ENCODE results near the gene FOXF1.

The FOXF1 gene

DNA sequence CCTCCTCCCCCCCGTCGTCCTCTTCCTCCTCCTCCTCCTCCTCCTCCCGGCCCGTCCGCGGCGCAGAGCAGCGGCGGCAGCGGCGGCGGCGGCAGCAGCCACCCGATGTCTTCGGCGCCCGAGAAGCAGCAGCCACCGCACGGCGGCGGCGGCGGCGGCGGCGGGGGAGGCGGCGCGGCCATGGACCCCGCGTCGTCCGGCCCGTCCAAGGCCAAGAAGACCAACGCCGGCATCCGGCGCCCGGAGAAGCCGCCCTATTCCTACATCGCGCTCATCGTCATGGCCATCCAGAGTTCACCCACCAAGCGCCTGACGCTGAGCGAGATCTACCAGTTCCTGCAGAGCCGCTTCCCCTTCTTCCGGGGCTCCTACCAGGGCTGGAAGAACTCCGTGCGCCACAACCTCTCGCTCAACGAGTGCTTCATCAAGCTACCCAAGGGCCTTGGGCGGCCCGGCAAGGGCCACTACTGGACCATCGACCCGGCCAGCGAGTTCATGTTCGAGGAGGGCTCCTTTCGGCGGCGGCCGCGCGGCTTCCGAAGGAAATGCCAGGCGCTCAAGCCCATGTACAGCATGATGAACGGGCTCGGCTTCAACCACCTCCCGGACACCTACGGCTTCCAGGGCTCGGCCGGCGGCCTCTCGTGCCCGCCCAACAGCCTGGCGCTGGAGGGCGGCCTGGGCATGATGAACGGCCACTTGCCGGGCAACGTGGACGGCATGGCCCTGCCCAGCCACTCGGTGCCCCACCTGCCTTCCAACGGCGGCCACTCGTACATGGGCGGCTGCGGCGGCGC lies at the start of gene FOXF1:
FOXF1 (plus strand) TSS at position 63 of the 797 bp plus-strand sequence; CDS start at position 106, 43 bp downstream.
- H3K4me3 Mint-ChIP-seq, result peak within 1 kb of the TSS; percentile 82
- H3K36me3 Mint-ChIP-seq, result no peaks in the 10 kb centered on the region
- peaks cover 87% of the 10 kb centered on the region for H3K27me3 Mint-ChIP-seq
- peaks cover 29% of the 10 kb centered on the region for H3K4me1 Mint-ChIP-seq
- H3K27ac Mint-ChIP-seq, result peak within 1 kb of the TSS; percentile 65
- H3K9me3 Mint-ChIP-seq, result no peaks in the 10 kb centered on the region
- no peak for ATAC-seq

GRCh38 chr16:86461037-86461436 lies 49.3 kb upstream of the FOXF1 start:
- H3K9me3 Mint-ChIP-seq, result peaks cover 9% of the 10 kb centered on the region

GRCh38 chr16:86462334-86463084 lies 47.8 kb upstream of the FOXF1 start:
- H3K36me3 Mint-ChIP-seq, result no peaks in the 10 kb centered on the region
- peaks cover 9% of the 10 kb centered on the region for H3K9me3 Mint-ChIP-seq
- H3K4me3 Mint-ChIP-seq, result no peak overlapping the region
- peaks cover 24% of the 10 kb centered on the region for H3K27me3 Mint-ChIP-seq
- no peak overlapping the region for H3K27ac Mint-ChIP-seq
- no peaks in the 10 kb centered on the region for H3K4me1 Mint-ChIP-seq
- no peak for ATAC-seq

More at GRCh38 chr16:86461037-86461436, 49.3 kb upstream of the FOXF1 start:
- peaks cover 35% of the 10 kb centered on the region for H3K27me3 Mint-ChIP-seq
- H3K4me3 Mint-ChIP-seq, result no peak overlapping the region
- H3K4me1 Mint-ChIP-seq, result no peaks in the 10 kb centered on the region
- H3K36me3 Mint-ChIP-seq, result no peaks in the 10 kb centered on the region
- no peak for ATAC-seq
- H3K27ac Mint-ChIP-seq, result no peak overlapping the region

- H3K9me3 Mint-ChIP-seq, result peaks cover 9% of the 10 kb centered on the region
- no peaks in the 10 kb centered on the region for H3K36me3 Mint-ChIP-seq
- ATAC-seq, result no peak
- no peak overlapping the region for H3K27ac Mint-ChIP-seq
- peaks cover 14% of the 10 kb centered on the region for H3K27me3 Mint-ChIP-seq
- H3K4me1 Mint-ChIP-seq, result no peaks in the 10 kb centered on the region
- H3K4me3 Mint-ChIP-seq, result no peak overlapping the region
Observed at GRCh38 chr16:86464044-86464443, 46.3 kb upstream of the FOXF1 start.

- H3K36me3 Mint-ChIP-seq, result no peaks in the 10 kb centered on the region
- no peaks in the 10 kb centered on the region for H3K4me1 Mint-ChIP-seq
- no peak overlapping the region for H3K27ac Mint-ChIP-seq
- ATAC-seq, result no peak
- no peak overlapping the region for H3K4me3 Mint-ChIP-seq
- peaks cover 9% of the 10 kb centered on the region for H3K9me3 Mint-ChIP-seq
- peaks cover 9% of the 10 kb centered on the region for H3K27me3 Mint-ChIP-seq
Observed at GRCh38 chr16:86465434-86465833, 44.9 kb upstream of the FOXF1 start.

- no peaks in the 10 kb centered on the region for H3K4me1 Mint-ChIP-seq
- H3K36me3 Mint-ChIP-seq, result no peaks in the 10 kb centered on the region
- peaks cover 9% of the 10 kb centered on the region for H3K27me3 Mint-ChIP-seq
- no peak overlapping the region for H3K27ac Mint-ChIP-seq
- no peak for ATAC-seq
- H3K4me3 Mint-ChIP-seq, result no peak overlapping the region
- peaks cover 9% of the 10 kb centered on the region for H3K9me3 Mint-ChIP-seq
Observed at GRCh38 chr16:86466696-86467406, 43.5 kb upstream of the FOXF1 start.

GRCh38 chr16:86467490-86467889 lies 42.8 kb upstream of the FOXF1 start:
- Mint-ChIP-seq H3K4me1 (no peaks in the 10 kb centered on the region), H3K9me3 (peaks cover 12% of the 10 kb centered on the region), H3K4me3 (no peak overlapping the region), H3K27ac (no peak overlapping the region), H3K27me3 (peaks cover 12% of the 10 kb centered on the region), H3K36me3 (no peaks in the 10 kb centered on the region)
- ATAC-seq, result no peak

DNA sequence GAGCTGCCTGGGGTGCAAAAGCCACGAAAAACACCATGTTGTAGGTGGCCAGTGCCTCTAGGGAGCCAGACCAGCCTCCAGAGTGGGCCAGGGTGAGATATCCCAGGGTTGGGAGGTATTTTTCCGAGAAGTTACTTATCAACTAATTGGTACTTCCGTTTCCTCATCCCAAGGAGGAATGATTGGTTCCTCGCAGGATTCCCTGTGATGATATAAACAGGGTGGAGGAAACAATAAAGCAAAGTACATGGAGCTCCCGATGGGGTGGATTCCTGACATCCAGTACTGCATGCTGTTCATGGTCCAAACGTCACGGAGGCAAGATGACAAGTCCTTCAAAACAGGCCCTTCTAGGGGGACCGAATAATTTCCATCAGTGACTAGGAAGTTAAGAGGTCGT lies 39.4 kb upstream of the FOXF1 start:
- H3K9me3 Mint-ChIP-seq, result peaks cover 3% of the 10 kb centered on the region
- no peak overlapping the region for H3K4me3 Mint-ChIP-seq
- H3K4me1 Mint-ChIP-seq, result no peaks in the 10 kb centered on the region
- H3K36me3 Mint-ChIP-seq, result no peaks in the 10 kb centered on the region
- H3K27ac Mint-ChIP-seq, result no peak overlapping the region
- ATAC-seq, result no peak
- H3K27me3 Mint-ChIP-seq, result peaks cover 30% of the 10 kb centered on the region

DNA sequence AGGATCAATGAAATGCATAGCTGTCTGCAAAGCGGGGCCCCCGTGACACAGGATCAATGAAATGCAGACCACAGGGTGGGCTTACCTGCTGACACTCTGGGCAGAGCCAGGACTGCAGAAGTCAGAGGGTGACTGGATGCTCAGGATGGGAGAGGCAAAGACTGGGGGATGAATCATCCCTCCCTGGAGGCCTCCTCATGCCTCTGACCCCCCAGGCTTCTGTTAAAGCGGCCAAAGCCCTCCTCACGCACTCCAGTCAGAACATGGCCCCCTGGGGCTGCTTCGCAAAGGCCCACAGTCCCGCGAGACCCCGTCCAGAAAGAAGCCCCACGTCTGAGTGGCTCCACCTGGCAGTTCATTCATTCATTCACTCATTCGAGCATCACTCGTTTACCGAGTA lies 38.4 kb upstream of the FOXF1 start:
- Mint-ChIP-seq H3K4me3 (no peak overlapping the region), H3K4me1 (no peaks in the 10 kb centered on the region), H3K9me3 (peaks cover 3% of the 10 kb centered on the region), H3K27ac (no peak overlapping the region), H3K36me3 (no peaks in the 10 kb centered on the region), H3K27me3 (peaks cover 34% of the 10 kb centered on the region)
- ATAC-seq, result no peak

DNA sequence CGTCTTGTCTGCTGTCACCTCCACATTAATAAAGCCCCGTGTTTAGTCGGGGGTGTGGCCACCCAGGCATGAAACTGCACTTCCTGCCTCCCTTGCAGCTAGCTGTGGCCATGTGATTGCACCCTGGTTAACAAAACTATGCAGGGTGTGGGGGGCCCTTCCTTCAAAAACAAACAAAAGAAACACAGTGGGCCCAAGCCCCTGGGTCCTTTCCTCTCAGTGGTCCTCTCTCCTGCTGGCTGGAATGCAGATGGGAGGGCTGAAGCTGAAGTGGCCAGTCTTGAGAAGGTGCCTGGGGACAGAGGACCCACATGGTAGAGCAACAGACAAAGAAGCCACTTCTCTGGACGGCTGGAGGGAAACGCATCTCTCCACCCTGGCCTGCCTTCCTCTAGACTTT lies 38.0 kb upstream of the FOXF1 start:
- H3K9me3 Mint-ChIP-seq, result peaks cover 3% of the 10 kb centered on the region
- no peaks in the 10 kb centered on the region for H3K36me3 Mint-ChIP-seq
- H3K4me3 Mint-ChIP-seq, result no peak overlapping the region
- H3K27ac Mint-ChIP-seq, result no peak overlapping the region
- H3K27me3 Mint-ChIP-seq, result peaks cover 39% of the 10 kb centered on the region
- no peak for ATAC-seq
- no peaks in the 10 kb centered on the region for H3K4me1 Mint-ChIP-seq

DNA sequence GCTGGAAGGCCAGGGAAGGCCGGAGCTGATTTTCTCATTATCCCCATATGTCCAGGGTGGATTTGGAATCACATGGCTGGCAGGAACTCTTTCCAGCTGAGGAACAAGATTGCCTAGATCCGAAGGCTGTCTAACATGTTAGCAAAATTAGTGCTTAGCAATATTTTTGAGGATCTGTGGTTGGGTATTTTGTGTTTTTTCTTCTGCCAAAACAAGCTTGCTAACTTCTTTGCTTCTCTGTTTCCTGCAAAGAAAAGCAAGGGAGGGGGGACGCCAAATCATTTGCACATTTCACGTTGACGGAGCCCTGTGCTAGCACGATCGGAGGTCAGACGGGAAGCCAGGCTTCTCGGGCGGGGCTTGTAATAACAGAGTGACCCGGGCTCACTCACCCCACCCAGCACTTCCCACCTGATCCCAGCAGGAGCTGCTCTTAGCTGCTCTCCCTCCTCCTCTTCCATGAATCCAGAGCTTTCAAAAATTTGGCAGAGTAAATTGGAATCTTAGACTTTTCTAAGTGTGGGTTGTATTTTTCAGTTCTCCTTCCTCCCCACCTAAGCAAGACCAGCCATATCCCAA lies 33.3 kb upstream of the FOXF1 start:
- ATAC-seq, result no peak
- no peaks in the 10 kb centered on the region for H3K4me1 Mint-ChIP-seq
- peaks cover 3% of the 10 kb centered on the region for H3K9me3 Mint-ChIP-seq
- no peak overlapping the region for H3K4me3 Mint-ChIP-seq
- peaks cover 49% of the 10 kb centered on the region for H3K27me3 Mint-ChIP-seq
- H3K36me3 Mint-ChIP-seq, result no peaks in the 10 kb centered on the region
- no peak overlapping the region for H3K27ac Mint-ChIP-seq

DNA sequence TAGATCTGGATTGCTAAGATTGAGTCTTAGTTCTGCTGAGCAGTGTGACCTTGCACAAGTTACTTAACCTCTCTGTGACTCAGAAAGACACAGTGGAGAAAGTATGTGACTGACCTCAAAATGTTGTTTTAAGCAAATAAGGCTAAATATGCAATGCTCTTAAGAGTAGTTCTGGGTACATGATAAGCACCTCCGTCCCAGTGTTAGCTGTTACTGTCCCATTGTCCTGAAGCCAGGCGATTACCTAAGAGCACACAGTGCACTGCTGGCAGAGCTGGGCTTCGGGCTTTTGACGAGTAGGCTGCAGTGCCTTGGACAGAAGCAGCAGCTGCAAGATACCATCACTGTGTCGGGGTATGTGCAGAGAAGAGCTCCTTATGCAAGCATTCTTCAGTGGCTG lies 32.7 kb upstream of the FOXF1 start:
- H3K4me1 Mint-ChIP-seq, result no peaks in the 10 kb centered on the region
- H3K36me3 Mint-ChIP-seq, result no peaks in the 10 kb centered on the region
- no peak for ATAC-seq
- H3K9me3 Mint-ChIP-seq, result no peaks in the 10 kb centered on the region
- H3K4me3 Mint-ChIP-seq, result no peak overlapping the region
- H3K27ac Mint-ChIP-seq, result no peak overlapping the region
- peaks cover 46% of the 10 kb centered on the region for H3K27me3 Mint-ChIP-seq

DNA sequence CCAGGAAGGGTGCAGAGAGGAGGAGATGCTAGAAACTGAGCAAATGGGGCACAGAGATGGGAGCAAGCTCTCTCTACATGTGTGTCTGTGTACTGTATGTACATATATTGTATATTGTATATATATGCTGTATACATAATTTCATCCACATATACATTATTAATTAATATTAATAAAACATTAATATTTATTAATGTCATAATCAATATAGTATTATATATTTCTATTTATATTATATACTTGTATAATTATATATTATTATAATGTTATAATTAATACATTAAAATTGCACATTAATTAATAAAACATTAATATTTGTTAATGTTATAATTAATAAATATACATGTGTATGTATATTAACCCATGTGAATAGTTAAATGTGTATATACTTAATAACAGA lies 31.5 kb upstream of the FOXF1 start:
- Mint-ChIP-seq H3K9me3 (no peaks in the 10 kb centered on the region), H3K27ac (no peak overlapping the region), H3K4me3 (no peak overlapping the region), H3K4me1 (no peaks in the 10 kb centered on the region), H3K27me3 (peaks cover 46% of the 10 kb centered on the region), H3K36me3 (no peaks in the 10 kb centered on the region)
- no peak for ATAC-seq

- Mint-ChIP-seq H3K9me3 (peaks cover 4% of the 10 kb centered on the region), H3K4me3 (no peak overlapping the region), H3K36me3 (no peaks in the 10 kb centered on the region), H3K4me1 (no peaks in the 10 kb centered on the region), H3K27me3 (peaks cover 43% of the 10 kb centered on the region), H3K27ac (no peak overlapping the region)
- no peak for ATAC-seq
Observed at GRCh38 chr16:86479419-86479818, 30.9 kb upstream of the FOXF1 start.

- Mint-ChIP-seq H3K36me3 (no peaks in the 10 kb centered on the region), H3K27ac (no peak overlapping the region), H3K4me1 (no peaks in the 10 kb centered on the region), H3K9me3 (peaks cover 4% of the 10 kb centered on the region), H3K27me3 (peaks cover 43% of the 10 kb centered on the region), H3K4me3 (no peak overlapping the region)
- no peak for ATAC-seq
Observed at GRCh38 chr16:86480444-86480843, 29.9 kb upstream of the FOXF1 start.
